HCT116 (cell line): ENCODE data around the gene DCTD. TPM values are rescaled to one million over a fixed set of nuclear protein-coding genes. Genes with fewer than 3 reads are reported as not detected.
"Not testable (repeated sequence)": the region's sequence is repeated elsewhere in the genome, so short reads cannot be mapped to it uniquely, and the experiment has no call there.

ENCODE experiments used
- ATAC-seq: fragments of 200-7000 bp; cut with Tn5 transposase; 2 replicates; pipeline ENCODE4 v1.9.1; 2020; ENCODE audit warnings: mild to moderate bottlenecking, moderate library complexity
- BruUV-seq: library from RNA; stranded (reverse); fragments of 400-500 nt; replicated peaks from 2 replicates; lab custom pipeline; 2021; lab: Mats Ljungman, UMichigan
- CTCF ChIA-PET: fragments of 300-600 bp; sonication (Branson Sonifier 250); formaldehyde crosslinking; loops from one replicate; lab custom pipeline; 2021; ENCODE audit warnings: antibody characterized with exemption; lab: Charles Lee
- POLR2A ChIA-PET: fragments of 300-600, 350-600 bp; sonication (Branson Sonifier 250); formaldehyde crosslinking; loops from one replicate; lab custom pipeline; 2021; ENCODE audit warnings: antibody characterized with exemption; lab: Charles Lee
- RAD21 ChIA-PET, 2 experiments: fragments of 300-600 bp; sonication (Branson Sonifier 250); formaldehyde crosslinking; loops; one replicate each; lab custom pipeline; 2023; ENCODE audit warnings: low total read pairs in 2 of 2; ENCODE audit not compliant: uncharacterized antibody in 2 of 2, unreplicated experiment in 2 of 2, low non-redundant PET in 1 of 2; lab: Charles Lee
- DNase-seq: peaks from one replicate; pipeline ENCODE4 v3.0.0-alpha.2; 2010; ENCODE audit warnings: low read depth, low spot score
- H2AFZ ChIP-seq: fragments of 200-600 bp; shearing (Covaris generic), sonication (generic); 2 replicates; pipeline ENCODE4 v1.6.1; 2017; ENCODE audit warnings: low read depth, mixed run types, mixed read lengths, antibody characterized with exemption, low read length; ENCODE audit not compliant: poor library complexity, severe bottlenecking
- H3K27ac ChIP-seq: 2 replicates; pipeline ENCODE4 v1.5.1; 2012; ENCODE audit warnings: low read depth, low read length
- H3K27me3 ChIP-seq: fragments of 200-600 bp; sonication (generic); 2 replicates; pipeline ENCODE4 v1.6.1; 2016; ENCODE audit warnings: mixed run types, low read length, mixed read lengths; ENCODE audit not compliant: insufficient read depth
- H3K36me3 ChIP-seq, 2 experiments: fragments of 200-500 bp in 1 of 2; fragments of 200-600 bp in 1 of 2; sonication (Bioruptor generic) in 1 of 2; sonication (generic) in 1 of 2; 2 replicates each; pipeline versions ENCODE4 v1.5.1 to v1.6.1; 2014 to 2016; ENCODE audit warnings: low read length in 2 of 2, inconsistent platforms in 1 of 2, mixed read lengths in 1 of 2, mixed run types in 1 of 2; ENCODE audit not compliant: insufficient read depth in 2 of 2, control insufficient read depth in 1 of 2
- H3K4me1 ChIP-seq, 2 experiments: fragments of 200-600 bp in 1 of 2; sonication (generic) in 1 of 2; 2 replicates each; pipeline versions ENCODE4 v1.5.1 to v1.6.1; 2012 to 2017; ENCODE audit warnings: low read length in 2 of 2, inconsistent platforms in 1 of 2, mild to moderate bottlenecking in 1 of 2, mixed read lengths in 1 of 2, mixed run types in 1 of 2, moderate library complexity in 1 of 2; ENCODE audit not compliant: insufficient read depth in 2 of 2, control insufficient read depth in 1 of 2
- H3K4me2 ChIP-seq: fragments of 200-600 bp; sonication (generic); 2 replicates; pipeline ENCODE4 v1.6.1; 2017; ENCODE audit warnings: mixed run types, low read length, mixed read lengths
- H3K4me3 ChIP-seq, 2 experiments: fragments of 200-600 bp in 1 of 2; sonication (generic) in 1 of 2; replicated peaks in 1 of 2; 2 replicates each; pipeline ENCODE4 v1.5.1; 2011 to 2016; ENCODE audit warnings: low read length in 2 of 2, control low read depth in 1 of 2, low read depth in 1 of 2, mild to moderate bottlenecking in 1 of 2, mixed read lengths in 1 of 2, mixed run types in 1 of 2
- H3K79me2 ChIP-seq: fragments of 200-600 bp; sonication (generic); 2 replicates; pipeline ENCODE4 v1.6.1; 2017; ENCODE audit warnings: mild to moderate bottlenecking, mixed run types, low read length, moderate library complexity, mixed read lengths; ENCODE audit not compliant: insufficient read depth
- H3K9ac ChIP-seq: fragments of 200-600 bp; sonication (generic); 2 replicates; pipeline ENCODE4 v1.6.1; 2016; ENCODE audit warnings: low read length, mixed read lengths
- H3K9me2 ChIP-seq: fragments of 200-600 bp; sonication (generic), shearing (Covaris generic); 2 replicates; pipeline ENCODE4 v1.6.1; 2017; ENCODE audit warnings: mixed run types, mild to moderate bottlenecking, moderate library complexity; ENCODE audit not compliant: insufficient read depth
- H3K9me3 ChIP-seq, 2 experiments: fragments of 200-500 bp in 1 of 2; fragments of 200-600 bp in 1 of 2; sonication (Bioruptor generic) in 1 of 2; sonication (generic) in 1 of 2; 2 replicates each; pipeline ENCODE4 v1.6.1; 2014 to 2017; ENCODE audit warnings: low read length in 2 of 2, mixed read lengths in 2 of 2, inconsistent platforms in 1 of 2, low read depth in 1 of 2, mild to moderate bottlenecking in 1 of 2, mixed run types in 1 of 2, moderate library complexity in 1 of 2; ENCODE audit not compliant: control insufficient read depth in 1 of 2, insufficient read depth in 1 of 2
- H4K20me1 ChIP-seq: fragments of 200-600 bp; sonication (generic), shearing (Covaris generic); 2 replicates; pipeline ENCODE4 v1.6.1; 2017; ENCODE audit warnings: mixed run types, mild to moderate bottlenecking, moderate library complexity; ENCODE audit not compliant: insufficient read depth
- EZH2phosphoT487 ChIP-seq: fragments of 200-600 bp; IDR thresholded peaks from 2 replicates; pipeline ENCODE4 v1.6.1; 2018; ENCODE audit warnings: antibody characterized with exemption, borderline replicate concordance
- RAD21 ChIP-seq: IDR thresholded peaks from 2 replicates; pipeline ENCODE4 v1.6.1; 2012; ENCODE audit warnings: low read depth, mild to moderate bottlenecking
- intact Hi-C: fragments of 100-400 bp; cut with micrococcal nuclease; formaldehyde crosslinking; loops from 2 replicates; pipeline ENCODE4 v1.10.0; 2022
- total RNA-seq: library from RNA; stranded (reverse); gene quantifications from one replicate; pipeline ENCODE4 v1.2.1, GENCODE V29; 2021; ENCODE audit not compliant: unreplicated experiment
- TF ChIP-seq, protein P1 (sequence below): IDR thresholded peaks from 2 replicates; pipeline ENCODE4 v1.6.1; 2011; ENCODE audit warnings: mild to moderate bottlenecking, low read length, moderate library complexity; ENCODE audit not compliant: insufficient replicate concordance; ENCODE audit errors: extremely low read depth
- TF ChIP-seq, protein P2 (sequence below): IDR thresholded peaks from 2 replicates; pipeline ENCODE4 v1.6.1; 2012; ENCODE audit warnings: low read depth
- TF ChIP-seq, protein P3 (sequence below): IDR thresholded peaks from 2 replicates; pipeline ENCODE4 v1.6.1; 2012

Gene DCTD
- total RNA-seq, 1 experiment from 2014 or later = 96.3 TPM

DNA sequence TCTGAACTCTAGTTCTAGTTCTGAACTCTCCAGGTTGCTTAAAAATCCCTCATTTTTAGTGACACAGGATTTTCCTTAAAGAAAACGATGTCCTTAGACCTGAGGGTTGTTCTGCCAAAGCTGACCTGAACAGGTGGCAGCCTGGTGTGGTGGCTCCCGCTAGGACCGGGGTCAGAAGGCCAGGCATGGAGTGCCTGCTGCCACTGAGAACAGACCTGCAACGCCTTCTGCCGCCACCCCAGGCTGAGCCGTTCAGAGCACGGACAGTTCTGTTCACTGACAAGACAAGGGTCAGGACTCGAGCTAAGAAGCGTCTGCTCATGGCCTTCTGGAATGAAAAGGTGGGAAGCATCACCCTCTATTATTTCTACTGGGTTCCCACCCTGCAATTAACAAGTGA is 15.8 kb downstream of the DCTD start:
- ChIA-PET RAD21 (no interaction called here), CTCF (no interaction called here), POLR2A (no interaction called here)
- H3K9me3 ChIP-seq = no peaks in the 10 kb centered on the region
- TF ChIP-seq, protein P1, sequence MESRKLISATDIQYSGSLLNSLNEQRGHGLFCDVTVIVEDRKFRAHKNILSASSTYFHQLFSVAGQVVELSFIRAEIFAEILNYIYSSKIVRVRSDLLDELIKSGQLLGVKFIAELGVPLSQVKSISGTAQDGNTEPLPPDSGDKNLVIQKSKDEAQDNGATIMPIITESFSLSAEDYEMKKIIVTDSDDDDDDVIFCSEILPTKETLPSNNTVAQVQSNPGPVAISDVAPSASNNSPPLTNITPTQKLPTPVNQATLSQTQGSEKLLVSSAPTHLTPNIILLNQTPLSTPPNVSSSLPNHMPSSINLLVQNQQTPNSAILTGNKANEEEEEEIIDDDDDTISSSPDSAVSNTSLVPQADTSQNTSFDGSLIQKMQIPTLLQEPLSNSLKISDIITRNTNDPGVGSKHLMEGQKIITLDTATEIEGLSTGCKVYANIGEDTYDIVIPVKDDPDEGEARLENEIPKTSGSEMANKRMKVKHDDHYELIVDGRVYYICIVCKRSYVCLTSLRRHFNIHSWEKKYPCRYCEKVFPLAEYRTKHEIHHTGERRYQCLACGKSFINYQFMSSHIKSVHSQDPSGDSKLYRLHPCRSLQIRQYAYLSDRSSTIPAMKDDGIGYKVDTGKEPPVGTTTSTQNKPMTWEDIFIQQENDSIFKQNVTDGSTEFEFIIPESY = no peak
- TF ChIP-seq RAD21 (no peak), EZH2phosphoT487 (no peak)
- TF ChIP-seq, protein P2, sequence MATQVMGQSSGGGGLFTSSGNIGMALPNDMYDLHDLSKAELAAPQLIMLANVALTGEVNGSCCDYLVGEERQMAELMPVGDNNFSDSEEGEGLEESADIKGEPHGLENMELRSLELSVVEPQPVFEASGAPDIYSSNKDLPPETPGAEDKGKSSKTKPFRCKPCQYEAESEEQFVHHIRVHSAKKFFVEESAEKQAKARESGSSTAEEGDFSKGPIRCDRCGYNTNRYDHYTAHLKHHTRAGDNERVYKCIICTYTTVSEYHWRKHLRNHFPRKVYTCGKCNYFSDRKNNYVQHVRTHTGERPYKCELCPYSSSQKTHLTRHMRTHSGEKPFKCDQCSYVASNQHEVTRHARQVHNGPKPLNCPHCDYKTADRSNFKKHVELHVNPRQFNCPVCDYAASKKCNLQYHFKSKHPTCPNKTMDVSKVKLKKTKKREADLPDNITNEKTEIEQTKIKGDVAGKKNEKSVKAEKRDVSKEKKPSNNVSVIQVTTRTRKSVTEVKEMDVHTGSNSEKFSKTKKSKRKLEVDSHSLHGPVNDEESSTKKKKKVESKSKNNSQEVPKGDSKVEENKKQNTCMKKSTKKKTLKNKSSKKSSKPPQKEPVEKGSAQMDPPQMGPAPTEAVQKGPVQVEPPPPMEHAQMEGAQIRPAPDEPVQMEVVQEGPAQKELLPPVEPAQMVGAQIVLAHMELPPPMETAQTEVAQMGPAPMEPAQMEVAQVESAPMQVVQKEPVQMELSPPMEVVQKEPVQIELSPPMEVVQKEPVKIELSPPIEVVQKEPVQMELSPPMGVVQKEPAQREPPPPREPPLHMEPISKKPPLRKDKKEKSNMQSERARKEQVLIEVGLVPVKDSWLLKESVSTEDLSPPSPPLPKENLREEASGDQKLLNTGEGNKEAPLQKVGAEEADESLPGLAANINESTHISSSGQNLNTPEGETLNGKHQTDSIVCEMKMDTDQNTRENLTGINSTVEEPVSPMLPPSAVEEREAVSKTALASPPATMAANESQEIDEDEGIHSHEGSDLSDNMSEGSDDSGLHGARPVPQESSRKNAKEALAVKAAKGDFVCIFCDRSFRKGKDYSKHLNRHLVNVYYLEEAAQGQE = no peak
- TF ChIP-seq, protein P3, sequence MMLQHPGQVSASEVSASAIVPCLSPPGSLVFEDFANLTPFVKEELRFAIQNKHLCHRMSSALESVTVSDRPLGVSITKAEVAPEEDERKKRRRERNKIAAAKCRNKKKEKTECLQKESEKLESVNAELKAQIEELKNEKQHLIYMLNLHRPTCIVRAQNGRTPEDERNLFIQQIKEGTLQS = no peak
- H3K4me2 ChIP-seq = no peak overlapping the region
- peaks cover 36% of the 10 kb centered on the region for H3K79me2 ChIP-seq
- no peak overlapping the region for H3K27ac ChIP-seq
- no peak overlapping the region for H3K9ac ChIP-seq
- H3K4me1 ChIP-seq = no peaks in the 10 kb centered on the region
- DNase-seq (no peak), ATAC-seq (no peak)
- intact Hi-C loops = no loop called here
- no peak overlapping the region for H2AFZ ChIP-seq
- no peaks in the 10 kb centered on the region for H3K27me3 ChIP-seq
- H4K20me1 ChIP-seq = no peaks in the 10 kb centered on the region
- no peak overlapping the region for H3K4me3 ChIP-seq
- H3K36me3 ChIP-seq = peaks cover 10 to 11% of the 10 kb centered on the region in 2 experiments; a peak in 3 of 4 replicates
- no TSS peak for BruUV-seq
- no peaks in the 10 kb centered on the region for H3K9me2 ChIP-seq

DNA sequence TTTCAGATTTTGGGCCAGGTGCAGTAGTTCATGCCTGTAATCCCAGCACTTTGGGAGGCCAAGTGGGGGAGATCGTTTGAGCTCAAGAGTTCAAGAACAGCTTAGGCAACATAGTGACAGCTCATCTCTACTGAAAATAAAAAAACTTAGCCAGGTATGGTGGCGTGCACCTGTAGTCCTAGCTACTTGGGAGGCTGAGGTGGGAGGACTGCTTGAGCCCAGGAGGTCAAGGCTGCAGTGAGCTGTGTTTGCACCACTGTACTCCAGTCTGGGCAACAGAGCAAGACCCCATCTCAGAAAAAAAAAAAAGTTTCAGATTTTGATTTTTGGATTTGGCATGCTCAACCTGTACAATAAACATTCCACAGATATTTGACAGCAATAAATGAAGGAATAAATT is 17.2 kb downstream of the DCTD start:
- POLR2A ChIA-PET = not testable (repeated sequence)

More for the DNA sequence above, 17.2 kb downstream of the DCTD start:
- Histone ChIP-seq H3K36me3 (peaks cover 7 to 13% of the 10 kb centered on the region in 2 experiments; a peak in 3 of 4 replicates), H3K79me2 (peaks cover 36% of the 10 kb centered on the region)
- H3K4me3 ChIP-seq, BruUV-seq, H2AFZ ChIP-seq, H3K27me3 ChIP-seq, H3K27ac ChIP-seq, H3K4me1 ChIP-seq, H4K20me1 ChIP-seq, H3K9me2 ChIP-seq, H3K9me3 ChIP-seq, H3K9ac ChIP-seq, CTCF ChIA-PET, H3K4me2 ChIP-seq, ATAC-seq, DNase-seq, RAD21 ChIA-PET, intact Hi-C loops: not testable (repeated sequence)
